ENCODE results near the gene ATP13A4. TPM values are rescaled to one million over a fixed set of nuclear protein-coding genes. Genes with fewer than 3 reads are reported as not detected.

ATP13A4 gene
- total RNA-seq, 2 experiments from 2014 or later, result 0.44 to 2.5 TPM

GRCh38 chr3:193464889-193465288 is 89.8 kb downstream of the ATP13A4 start:
- ChIA-PET CTCF (ENCODE audit: unreplicated experiment) (no interaction called here), POLR2A (interaction anchor here (0.7 kb wide), 1 partner anchor 32 kb away, joined by 3 read pairs; no protein-coding TSS in a partner anchor)
- intact Hi-C loops (cut with micrococcal nuclease; ENCODE audit: unreplicated experiment), result loop anchor here (10.0 kb wide), 1 partner anchor 900 kb away; no protein-coding TSS in a partner anchor
- BruUV-seq (replicated peaks), result no TSS peak
- no peak overlapping the region for H3K27ac ChIP-seq (ENCODE audit: low read depth, low read length, poor library complexity, severe bottlenecking)
- H3K4me1 ChIP-seq (ENCODE audit: insufficient read depth, low read length, poor library complexity, severe bottlenecking), result no peaks in the 10 kb centered on the region
- TF ChIP-seq EZH2phosphoT487 (IDR thresholded peaks at IDR 0.05; ENCODE audit: borderline replicate concordance, low read depth, low read length), result no peak
- no peak for TF ChIP-seq CTCF (conservative IDR thresholded peaks at IDR 0.05; ENCODE audit: low read length)
- no peaks in the 10 kb centered on the region for H3K36me3 ChIP-seq (ENCODE audit: insufficient read depth, low read length)
- no peaks in the 10 kb centered on the region for H3K9me2 ChIP-seq (ENCODE audit: insufficient read depth, low read length)
- no peak overlapping the region for H3K4me3 ChIP-seq (ENCODE audit: low read depth, low read length, poor library complexity, severe bottlenecking)
- H3K4me2 ChIP-seq (ENCODE audit: low read length), result no peak overlapping the region
- H4K20me1 ChIP-seq (ENCODE audit: insufficient read depth, low read length), result no peaks in the 10 kb centered on the region
- no peaks in the 10 kb centered on the region for H3K9me3 ChIP-seq (ENCODE audit: low read length)
- no peak for DNase-seq (ENCODE audit: low spot score)
- H2AFZ ChIP-seq (ENCODE audit: low read length), result no peak overlapping the region
- no peaks in the 10 kb centered on the region for H3K79me2 ChIP-seq (ENCODE audit: insufficient read depth, low read depth, low read length)

GRCh38 chr3:193457526-193457925 is 97.2 kb downstream of the ATP13A4 start:
- no TSS peak for BruUV-seq (replicated peaks)
- Histone ChIP-seq H3K79me2 (ENCODE audit: insufficient read depth, low read depth, low read length) (no peaks in the 10 kb centered on the region), H3K9me3 (ENCODE audit: low read length) (no peaks in the 10 kb centered on the region), H3K4me1 (ENCODE audit: insufficient read depth, low read length, poor library complexity, severe bottlenecking) (no peaks in the 10 kb centered on the region), H3K4me3 (ENCODE audit: low read depth, low read length, poor library complexity, severe bottlenecking) (no peak overlapping the region), H4K20me1 (ENCODE audit: insufficient read depth, low read length) (no peaks in the 10 kb centered on the region), H3K4me2 (ENCODE audit: low read length) (no peak overlapping the region), H2AFZ (ENCODE audit: low read length) (no peak overlapping the region), H3K9me2 (ENCODE audit: insufficient read depth, low read length) (no peaks in the 10 kb centered on the region), H3K27ac (ENCODE audit: low read depth, low read length, poor library complexity, severe bottlenecking) (no peak overlapping the region), H3K36me3 (ENCODE audit: insufficient read depth, low read length) (no peaks in the 10 kb centered on the region)
- no peak for DNase-seq (ENCODE audit: low spot score)
- ChIA-PET POLR2A (no interaction called here), CTCF (ENCODE audit: unreplicated experiment) (no interaction called here)
- intact Hi-C loops (cut with micrococcal nuclease; ENCODE audit: unreplicated experiment), result no loop called here
- TF ChIP-seq EZH2phosphoT487 (IDR thresholded peaks at IDR 0.05; ENCODE audit: borderline replicate concordance, low read depth, low read length) (no peak), CTCF (conservative IDR thresholded peaks at IDR 0.05; ENCODE audit: low read length) (no peak)

- CTCF ChIA-PET (ENCODE audit: unreplicated experiment), result no interaction called here
- no peak for DNase-seq (ENCODE audit: low spot score)
- intact Hi-C loops (cut with micrococcal nuclease; ENCODE audit: unreplicated experiment), result no loop called here
- Histone ChIP-seq H4K20me1 (ENCODE audit: insufficient read depth, low read length) (no peaks in the 10 kb centered on the region), H3K27ac (ENCODE audit: low read depth, low read length, poor library complexity, severe bottlenecking) (no peak overlapping the region), H3K4me2 (ENCODE audit: low read length) (no peak overlapping the region), H3K9me2 (ENCODE audit: insufficient read depth, low read length) (no peaks in the 10 kb centered on the region), H3K79me2 (ENCODE audit: insufficient read depth, low read depth, low read length) (no peaks in the 10 kb centered on the region), H3K4me1 (ENCODE audit: insufficient read depth, low read length, poor library complexity, severe bottlenecking) (no peaks in the 10 kb centered on the region), H3K36me3 (ENCODE audit: insufficient read depth, low read length) (no peaks in the 10 kb centered on the region), H3K4me3 (ENCODE audit: low read depth, low read length, poor library complexity, severe bottlenecking) (no peak overlapping the region), H3K9me3 (ENCODE audit: low read length) (no peaks in the 10 kb centered on the region), H2AFZ (ENCODE audit: low read length) (no peak overlapping the region)
- peak; percentile 40 for TF ChIP-seq CTCF (conservative IDR thresholded peaks at IDR 0.05; ENCODE audit: low read length)
- no peak for TF ChIP-seq EZH2phosphoT487 (IDR thresholded peaks at IDR 0.05; ENCODE audit: borderline replicate concordance, low read depth, low read length)
- BruUV-seq (replicated peaks), result no TSS peak
- POLR2A ChIA-PET, result interaction anchor here (0.7 to 1.4 kb wide), 2 partner anchors 8 to 1058 kb away, joined by 3 read pairs; no protein-coding TSS in a partner anchor
Observed at GRCh38 chr3:193452338-193452737, 102.4 kb downstream of the ATP13A4 start.
